Measurements from ENCODE around the gene AMIGO3.

- TF ChIP-seq CTCF (IDR thresholded peaks at IDR 0.05) (no peak), EZH2phosphoT487 (IDR thresholded peaks at IDR 0.05) (no peak)
Observed at GRCh38 chr3:49670940-49671290, 48.6 kb downstream of the AMIGO3 start.

All from neural progenitor cell (in vitro differentiated cells).